ENCODE results near the gene RAB32.

DNA sequence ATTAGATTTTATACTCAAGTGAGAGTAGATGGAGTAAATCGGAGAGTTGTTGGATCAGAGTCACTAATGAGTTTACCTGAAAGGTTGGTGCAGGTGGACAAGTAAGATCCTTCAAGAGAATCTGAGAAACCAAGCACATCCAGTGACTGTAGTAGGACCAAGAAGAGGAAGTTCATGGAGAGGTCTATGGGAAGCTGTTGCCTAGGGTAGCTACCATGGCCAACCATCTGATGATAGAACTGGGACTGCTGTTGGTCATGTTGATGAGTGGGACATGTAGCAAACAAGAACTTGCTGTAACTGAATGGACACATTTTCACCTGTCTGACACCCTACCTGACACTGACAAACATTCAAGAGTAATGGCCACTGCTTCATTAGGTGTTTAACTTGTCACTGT is 43.8 kb downstream of the RAB32 start:
- TF ChIP-seq POLR2A (IDR thresholded peaks at IDR 0.05) (no peak), POLR2AphosphoS5 (IDR thresholded peaks at IDR 0.05) (no peak)
- TF ChIP-seq, protein P1, sequence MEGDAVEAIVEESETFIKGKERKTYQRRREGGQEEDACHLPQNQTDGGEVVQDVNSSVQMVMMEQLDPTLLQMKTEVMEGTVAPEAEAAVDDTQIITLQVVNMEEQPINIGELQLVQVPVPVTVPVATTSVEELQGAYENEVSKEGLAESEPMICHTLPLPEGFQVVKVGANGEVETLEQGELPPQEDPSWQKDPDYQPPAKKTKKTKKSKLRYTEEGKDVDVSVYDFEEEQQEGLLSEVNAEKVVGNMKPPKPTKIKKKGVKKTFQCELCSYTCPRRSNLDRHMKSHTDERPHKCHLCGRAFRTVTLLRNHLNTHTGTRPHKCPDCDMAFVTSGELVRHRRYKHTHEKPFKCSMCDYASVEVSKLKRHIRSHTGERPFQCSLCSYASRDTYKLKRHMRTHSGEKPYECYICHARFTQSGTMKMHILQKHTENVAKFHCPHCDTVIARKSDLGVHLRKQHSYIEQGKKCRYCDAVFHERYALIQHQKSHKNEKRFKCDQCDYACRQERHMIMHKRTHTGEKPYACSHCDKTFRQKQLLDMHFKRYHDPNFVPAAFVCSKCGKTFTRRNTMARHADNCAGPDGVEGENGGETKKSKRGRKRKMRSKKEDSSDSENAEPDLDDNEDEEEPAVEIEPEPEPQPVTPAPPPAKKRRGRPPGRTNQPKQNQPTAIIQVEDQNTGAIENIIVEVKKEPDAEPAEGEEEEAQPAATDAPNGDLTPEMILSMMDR (IDR thresholded peaks at IDR 0.05) = no peak

Data from upper lobe of left lung (tissue), 4 donors.